ENCODE measurements around the gene MYOM3. TPM values are rescaled to one million over a fixed set of nuclear protein-coding genes. Genes with fewer than 3 reads are reported as not detected.
"Not testable (repeated sequence)": the region's sequence is repeated elsewhere in the genome, so short reads cannot be mapped to it uniquely, and the experiment has no call there.

Gene MYOM3
- total RNA-seq, 2 experiments from 2014 or later = not detected

DNA sequence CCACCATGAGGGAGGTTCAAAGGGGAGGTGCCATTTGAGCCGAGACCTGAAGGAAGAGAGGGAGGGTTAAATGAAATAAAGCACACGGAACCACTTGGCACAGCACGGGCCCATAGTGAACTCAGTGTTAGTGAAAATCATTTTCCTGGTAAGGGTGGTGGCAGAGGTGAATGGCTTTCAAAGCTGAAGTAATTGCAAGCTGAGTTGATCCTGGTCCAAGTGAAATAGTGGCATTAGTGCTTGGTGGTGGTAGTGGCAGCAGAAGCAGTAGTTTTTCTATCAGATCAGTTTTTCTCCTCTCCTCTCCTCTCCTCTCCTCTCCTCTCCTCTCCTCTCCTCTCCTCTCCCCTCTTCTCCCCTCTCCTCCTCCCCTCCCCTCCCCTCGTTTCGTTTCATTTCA lies 101.3 kb downstream of the MYOM3 start:
- DNase-seq = no peak

DNA sequence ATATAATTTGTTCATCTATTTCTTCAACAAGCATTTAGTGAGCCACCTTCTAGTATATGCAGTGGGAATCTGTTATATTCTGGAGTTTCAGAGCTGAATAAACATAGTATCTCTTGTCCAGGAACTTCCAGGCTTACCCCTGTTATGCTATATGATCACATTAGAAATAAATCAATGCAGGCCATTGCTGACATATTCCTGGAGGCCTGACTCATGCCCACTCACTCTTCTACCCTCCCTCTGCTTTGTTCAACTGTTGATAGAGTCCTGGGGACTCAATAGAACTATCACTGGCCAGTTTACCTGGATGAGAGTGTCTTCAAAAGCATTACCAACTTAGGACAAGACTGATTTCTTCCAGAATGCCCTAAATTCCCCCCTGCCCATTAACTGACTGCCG lies 102.5 kb downstream of the MYOM3 start:
- no peaks in the 10 kb centered on the region for H3K36me3 Mint-ChIP-seq
- DNase-seq (no peak), ATAC-seq (no peak)
- H3K4me1 Mint-ChIP-seq = no peaks in the 10 kb centered on the region
- no peaks in the 10 kb centered on the region for H3K9me3 Mint-ChIP-seq (ENCODE audit: low read depth)
- no peak overlapping the region for H3K27ac Mint-ChIP-seq
- CTCF ChIA-PET = no interaction called here
- no peak overlapping the region for H3K4me3 Mint-ChIP-seq
- H3K27me3 Mint-ChIP-seq = peaks cover 49% of the 10 kb centered on the region

More for the DNA sequence above, 101.3 kb downstream of the MYOM3 start:
- CTCF ChIA-PET = interaction anchor here (0.7 kb wide), 1 partner anchor 874 kb away, joined by 3 read pairs; no protein-coding TSS in a partner anchor
- H3K36me3 Mint-ChIP-seq = no peaks in the 10 kb centered on the region
- H3K4me3 Mint-ChIP-seq = no peak overlapping the region
- no peak for ATAC-seq
- H3K27me3 Mint-ChIP-seq = peaks cover 51% of the 10 kb centered on the region
- no peaks in the 10 kb centered on the region for H3K4me1 Mint-ChIP-seq
- no peaks in the 10 kb centered on the region for H3K9me3 Mint-ChIP-seq (ENCODE audit: low read depth)
- H3K27ac Mint-ChIP-seq = no peak overlapping the region

DNA sequence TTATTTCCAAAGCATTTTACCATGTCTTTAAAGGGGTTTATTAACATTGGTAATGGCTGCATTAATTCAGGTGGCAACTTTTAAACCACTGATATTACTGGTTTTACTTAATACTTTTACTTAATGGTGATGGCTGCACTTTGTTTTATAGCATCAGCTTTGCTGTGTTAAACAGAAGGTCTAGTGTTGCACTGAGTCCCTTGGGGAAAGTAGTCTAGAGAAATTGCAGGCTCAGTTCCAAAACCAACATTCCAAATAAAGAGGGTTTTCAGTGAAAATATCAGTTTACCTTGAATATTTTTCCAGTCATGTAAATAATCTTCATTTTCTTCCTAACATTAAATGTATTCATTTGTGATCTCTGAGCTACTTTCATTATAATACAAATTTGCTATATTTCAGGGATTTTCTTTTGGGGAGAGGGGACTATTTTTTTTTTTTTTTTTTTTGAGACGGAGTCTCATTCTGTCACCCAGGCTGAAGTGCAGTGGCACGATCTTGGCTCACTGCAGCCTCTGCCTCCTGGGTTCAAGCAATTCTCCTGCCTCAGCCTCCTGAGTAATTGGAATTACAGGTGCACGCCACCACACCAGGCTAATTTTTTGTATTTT lies 103.3 kb downstream of the MYOM3 start:
- H3K27me3 Mint-ChIP-seq = peaks cover 52% of the 10 kb centered on the region
- CTCF ChIA-PET; ATAC-seq; H3K9me3 Mint-ChIP-seq (ENCODE audit: low read depth); H3K4me3 Mint-ChIP-seq; H3K4me1 Mint-ChIP-seq; H3K36me3 Mint-ChIP-seq; H3K27ac Mint-ChIP-seq; DNase-seq: not testable (repeated sequence)

DNA sequence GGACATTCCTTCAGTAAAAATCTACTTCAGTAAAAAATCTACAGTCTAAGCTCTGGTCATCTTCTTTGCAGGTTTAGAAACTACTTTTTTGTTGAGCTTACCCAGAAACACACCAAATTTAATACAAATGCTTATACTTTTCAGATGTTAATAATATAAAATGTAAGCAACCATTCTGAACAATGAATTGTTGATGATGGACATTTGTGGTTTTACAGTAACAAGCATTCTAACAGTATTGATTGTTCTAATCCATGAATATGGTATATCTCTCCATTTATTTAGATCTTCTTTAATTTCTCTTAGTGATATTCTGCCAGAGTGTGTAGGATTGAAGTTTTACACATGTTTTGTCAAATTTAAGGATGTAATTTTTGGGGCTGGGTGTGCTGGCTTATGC lies 104.9 kb downstream of the MYOM3 start:
- CTCF ChIA-PET = no interaction called here
- Mint-ChIP-seq H3K36me3 (no peaks in the 10 kb centered on the region), H3K27me3 (peaks cover 57% of the 10 kb centered on the region), H3K4me1 (no peaks in the 10 kb centered on the region), H3K9me3 (ENCODE audit: low read depth) (no peaks in the 10 kb centered on the region), H3K27ac (no peak overlapping the region), H3K4me3 (no peak overlapping the region)
- ATAC-seq (no peak), DNase-seq (no peak)

Other genes starting within 250 kb of the MYOM3 start
- gene FUCA1, start 243.8 kb downstream of the MYOM3 start, total RNA-seq = 1 to 10 TPM; 5.6 to 6.5 TPM
- gene CNR2, start 198.8 kb downstream of the MYOM3 start, total RNA-seq = under 1 TPM; 0.14 to 0.47 TPM
- gene PNRC2, start 152.3 kb downstream of the MYOM3 start, total RNA-seq = 100 to 1,000 TPM; 139 to 147 TPM
- 100 to 1,000 TPM; 221 to 226 TPM for gene SRSF10, start 131.8 kb downstream of the MYOM3 start, total RNA-seq
- under 1 TPM in 1 of 2 experiments, not detected in 1; 0.15 TPM for gene IL22RA1, start 31.0 kb upstream of the MYOM3 start, total RNA-seq
- gene IFNLR1, start 75.2 kb upstream of the MYOM3 start, total RNA-seq = 1 to 10 TPM; 6.8 to 6.9 TPM
- under 1 TPM in 1 of 2 experiments, not detected in 1; 0.85 TPM for gene GRHL3, start 207.2 kb upstream of the MYOM3 start, total RNA-seq